ENCODE results near the gene SOCS3. TPM values are rescaled to one million over a fixed set of nuclear protein-coding genes. Genes with fewer than 3 reads are reported as not detected.

SOCS3 gene
- total RNA-seq, 1 experiment from 2014 or later = 11.3 TPM

DNA sequence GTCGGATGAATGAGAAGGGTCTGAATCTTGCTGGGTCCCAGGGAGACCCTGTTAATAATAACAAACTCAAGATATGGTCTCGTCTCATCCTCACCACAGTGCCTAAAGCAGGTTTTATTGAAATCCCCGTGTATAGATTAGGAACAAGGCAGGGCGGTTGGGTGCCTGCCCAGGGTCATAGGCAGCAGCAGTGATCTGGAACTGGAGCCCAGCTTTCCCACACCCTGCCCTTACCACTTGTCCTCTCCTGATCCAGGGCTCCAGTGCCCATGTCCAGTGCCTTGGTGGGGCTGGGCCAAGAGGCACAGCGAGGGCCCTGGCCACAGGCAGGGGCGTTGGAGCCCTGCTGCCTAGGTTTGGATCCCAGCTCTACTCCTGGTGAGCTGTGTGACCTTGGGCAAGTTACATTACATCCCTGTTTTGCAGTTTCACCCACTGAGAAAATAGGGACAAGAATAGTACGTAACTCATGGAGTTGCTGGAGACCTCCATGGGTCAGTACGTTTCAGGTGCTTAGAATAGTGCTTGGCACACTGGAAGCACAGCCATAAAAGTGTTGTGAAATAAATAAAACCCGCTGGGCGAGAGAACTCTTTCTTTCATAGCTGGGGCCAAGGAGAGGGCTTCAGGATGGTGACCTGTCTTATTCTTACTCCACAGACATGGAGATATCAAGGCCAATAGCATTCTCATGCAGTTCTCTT lies 13.9 kb downstream of the SOCS3 start:
- Histone ChIP-seq H3K9me3 (no peaks in the 10 kb centered on the region), H3K4me1 (peaks cover 13% of the 10 kb centered on the region), H3K27me3 (replicated peaks; ENCODE audit: control insufficient read depth, insufficient read depth, low read length) (no peaks in the 10 kb centered on the region; the same call in 1 of the 2 replicates), H3K36me3 (ENCODE audit: control insufficient read depth, insufficient read depth, low read length) (no peaks in the 10 kb centered on the region), H3K4me3 (ENCODE audit: low read depth, low read length) (no peak overlapping the region)
- H3K27me3 Mint-ChIP-seq (ENCODE audit: insufficient read depth, unreplicated experiment) = no peaks in the 10 kb centered on the region
- no peak overlapping the region for H3K27ac Mint-ChIP-seq (ENCODE audit: unreplicated experiment)
- intact Hi-C loops (cut with micrococcal nuclease; ENCODE audit: unreplicated experiment) = no loop called here
- no peaks in the 10 kb centered on the region for H3K9me3 Mint-ChIP-seq (ENCODE audit: unreplicated experiment)
- BruUV-seq (replicated peaks) = no TSS peak
- TF ChIP-seq, protein P1, sequence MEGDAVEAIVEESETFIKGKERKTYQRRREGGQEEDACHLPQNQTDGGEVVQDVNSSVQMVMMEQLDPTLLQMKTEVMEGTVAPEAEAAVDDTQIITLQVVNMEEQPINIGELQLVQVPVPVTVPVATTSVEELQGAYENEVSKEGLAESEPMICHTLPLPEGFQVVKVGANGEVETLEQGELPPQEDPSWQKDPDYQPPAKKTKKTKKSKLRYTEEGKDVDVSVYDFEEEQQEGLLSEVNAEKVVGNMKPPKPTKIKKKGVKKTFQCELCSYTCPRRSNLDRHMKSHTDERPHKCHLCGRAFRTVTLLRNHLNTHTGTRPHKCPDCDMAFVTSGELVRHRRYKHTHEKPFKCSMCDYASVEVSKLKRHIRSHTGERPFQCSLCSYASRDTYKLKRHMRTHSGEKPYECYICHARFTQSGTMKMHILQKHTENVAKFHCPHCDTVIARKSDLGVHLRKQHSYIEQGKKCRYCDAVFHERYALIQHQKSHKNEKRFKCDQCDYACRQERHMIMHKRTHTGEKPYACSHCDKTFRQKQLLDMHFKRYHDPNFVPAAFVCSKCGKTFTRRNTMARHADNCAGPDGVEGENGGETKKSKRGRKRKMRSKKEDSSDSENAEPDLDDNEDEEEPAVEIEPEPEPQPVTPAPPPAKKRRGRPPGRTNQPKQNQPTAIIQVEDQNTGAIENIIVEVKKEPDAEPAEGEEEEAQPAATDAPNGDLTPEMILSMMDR (IDR thresholded peaks at IDR 0.05; ENCODE audit: insufficient read depth in 1 of 2, low read depth in 1 of 2, low read length in 1 of 2, severe bottlenecking in 1 of 2, unreplicated experiment in 1 of 2) = no peak
- ChIA-PET POLR2A (no interaction called here), CTCF (interaction anchor here (0.6 to 1.3 kb wide), 2 partner anchors 32 to 1723 kb away, joined by 3 read pairs; no protein-coding TSS in a partner anchor)
- H3K36me3 Mint-ChIP-seq (ENCODE audit: insufficient read depth, unreplicated experiment) = no peaks in the 10 kb centered on the region
- H3K4me3 Mint-ChIP-seq (ENCODE audit: unreplicated experiment) = no peak overlapping the region
- peaks cover 7% of the 10 kb centered on the region for H3K4me1 Mint-ChIP-seq (ENCODE audit: low read depth, unreplicated experiment)
- no peak for DNase-seq

DNA sequence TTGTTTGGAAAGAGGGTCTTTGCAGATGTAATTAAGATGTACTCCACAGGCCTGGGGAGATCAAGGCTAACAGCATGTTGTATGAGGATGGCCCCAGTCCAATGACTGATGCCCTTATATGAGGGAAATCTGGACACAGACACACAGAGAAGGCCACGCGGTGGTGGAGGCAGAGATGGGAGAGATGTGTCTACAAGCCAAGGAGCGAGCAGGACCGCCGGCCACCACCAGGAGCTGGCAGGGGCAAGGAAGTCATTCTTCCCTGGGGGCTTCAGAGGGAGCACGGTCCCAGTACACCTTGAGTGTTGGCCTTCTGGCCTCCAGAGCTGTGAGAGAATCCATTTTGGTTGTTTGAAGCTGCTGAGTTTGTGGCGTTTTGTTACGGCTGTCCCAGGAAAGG lies 14.7 kb downstream of the SOCS3 start:
- DNase-seq = no peak
- intact Hi-C loops (cut with micrococcal nuclease; ENCODE audit: unreplicated experiment) = no loop called here
- Mint-ChIP-seq H3K4me1 (ENCODE audit: low read depth, unreplicated experiment) (no peaks in the 10 kb centered on the region), H3K27ac (ENCODE audit: unreplicated experiment) (no peak overlapping the region), H3K9me3 (ENCODE audit: unreplicated experiment) (no peaks in the 10 kb centered on the region), H3K36me3 (ENCODE audit: insufficient read depth, unreplicated experiment) (no peaks in the 10 kb centered on the region), H3K4me3 (ENCODE audit: unreplicated experiment) (no peak overlapping the region), H3K27me3 (ENCODE audit: insufficient read depth, unreplicated experiment) (no peaks in the 10 kb centered on the region)
- TF ChIP-seq, protein P1 (IDR thresholded peaks at IDR 0.05; ENCODE audit: insufficient read depth in 1 of 2, low read depth in 1 of 2, low read length in 1 of 2, severe bottlenecking in 1 of 2, unreplicated experiment in 1 of 2) = no peak
- H3K27me3 ChIP-seq (replicated peaks; ENCODE audit: control insufficient read depth, insufficient read depth, low read length) = no peaks in the 10 kb centered on the region; the same call in 1 of the 2 replicates
- no peaks in the 10 kb centered on the region for H3K9me3 ChIP-seq
- no peaks in the 10 kb centered on the region for H3K36me3 ChIP-seq (ENCODE audit: control insufficient read depth, insufficient read depth, low read length)
- H3K4me1 ChIP-seq = peaks cover 13% of the 10 kb centered on the region
- BruUV-seq (replicated peaks) = no TSS peak
- CTCF ChIA-PET = interaction anchor here (0.6 kb wide), 1 partner anchor 1722 kb away, joined by 3 read pairs; no protein-coding TSS in a partner anchor
- POLR2A ChIA-PET = no interaction called here
- no peak overlapping the region for H3K4me3 ChIP-seq (ENCODE audit: low read depth, low read length)

DNA sequence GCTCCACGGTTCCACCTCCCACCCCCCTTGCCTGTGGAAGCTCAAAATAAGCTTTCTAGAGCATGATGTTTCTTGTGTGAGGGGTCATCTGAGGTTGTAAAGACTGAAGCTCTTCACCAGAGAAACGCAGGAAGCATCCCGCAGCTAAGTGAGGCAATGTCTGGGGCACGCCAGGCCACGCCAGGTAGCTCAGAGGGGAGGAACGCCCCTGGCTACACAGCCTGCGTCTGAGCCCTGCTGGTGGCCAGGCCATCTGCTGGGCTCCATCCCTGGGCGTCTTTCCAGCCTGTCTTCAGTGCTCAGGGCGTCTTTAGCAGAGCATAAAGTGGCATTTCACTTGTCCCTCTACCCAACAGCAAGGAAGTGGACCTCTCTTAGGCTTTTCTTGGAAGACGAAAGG lies 15.2 kb downstream of the SOCS3 start:
- Mint-ChIP-seq H3K9me3 (ENCODE audit: unreplicated experiment) (no peaks in the 10 kb centered on the region), H3K4me1 (ENCODE audit: low read depth, unreplicated experiment) (no peaks in the 10 kb centered on the region), H3K27ac (ENCODE audit: unreplicated experiment) (no peak overlapping the region), H3K27me3 (ENCODE audit: insufficient read depth, unreplicated experiment) (no peaks in the 10 kb centered on the region), H3K36me3 (ENCODE audit: insufficient read depth, unreplicated experiment) (no peaks in the 10 kb centered on the region), H3K4me3 (ENCODE audit: unreplicated experiment) (no peak overlapping the region)
- TF ChIP-seq, protein P1 (IDR thresholded peaks at IDR 0.05; ENCODE audit: insufficient read depth in 1 of 2, low read depth in 1 of 2, low read length in 1 of 2, severe bottlenecking in 1 of 2, unreplicated experiment in 1 of 2) = no peak
- Histone ChIP-seq H3K36me3 (ENCODE audit: control insufficient read depth, insufficient read depth, low read length) (no peaks in the 10 kb centered on the region), H3K4me3 (ENCODE audit: low read depth, low read length) (no peak overlapping the region), H3K9me3 (no peaks in the 10 kb centered on the region), H3K27me3 (replicated peaks; ENCODE audit: control insufficient read depth, insufficient read depth, low read length) (no peaks in the 10 kb centered on the region; the same call in 1 of the 2 replicates), H3K4me1 (peaks cover 13% of the 10 kb centered on the region)
- ChIA-PET CTCF (interaction anchor here (0.6 kb wide), 1 partner anchor 12 kb away, joined by 3 read pairs; no protein-coding TSS in a partner anchor), POLR2A (no interaction called here)
- BruUV-seq (replicated peaks) = no TSS peak
- no peak for DNase-seq
- intact Hi-C loops (cut with micrococcal nuclease; ENCODE audit: unreplicated experiment) = no loop called here

Measured in Caco-2 (cell line).